T-cell (primary cell): Measurements from ENCODE around the gene NAGPA. TPM values are rescaled to one million over a fixed set of nuclear protein-coding genes. Genes with fewer than 3 reads are reported as not detected.

Experiments used
- ATAC-seq, 4 experiments: fragments of 200-7000 bp in 3 of 4; fragments of 150-1000 bp in 1 of 4; cut with Tn5 transposase; replicated peaks in 1 of 4; 1 replicate in 3 of 4; 2 replicates in 1 of 4; pipeline ENCODE4 v1.10.0; 2021; ENCODE audit warnings: moderate library complexity in 3 of 4, mild to moderate bottlenecking in 2 of 4, moderate number of reproducible peaks in 1 of 4
- CTCF ChIA-PET, 2 donors: fragments of 300-600 bp; sonication (Branson Sonifier 250); formaldehyde crosslinking; loops; one replicate each; lab custom pipeline; 2022; ENCODE audit warnings: antibody characterized with exemption in 2 of 2; lab: Charles Lee
- POLR2A ChIA-PET, 2 donors: fragments of 300-600 bp; sonication (Branson Sonifier 250); formaldehyde crosslinking; loops; one replicate each; lab custom pipeline; 2022; ENCODE audit warnings: antibody characterized with exemption in 2 of 2; lab: Charles Lee
- DNase-seq, 35 experiments: peaks; one replicate each; pipeline versions ENCODE4 v3.0.0 to v3.0.0-alpha.2; 2013 to 2023
- H3K27ac ChIP-seq: one replicate; pipeline ENCODE4 v1.5.1; 2013; ENCODE audit warnings: low read length
- H3K27me3 ChIP-seq, 2 experiments: replicated peaks in 1 of 2; 1 replicate in 1 of 2; 2 replicates in 1 of 2; pipeline versions ENCODE4 v1.6.1 to v1.7.0; 2013; ENCODE audit warnings: low read length in 1 of 2, mixed read lengths in 1 of 2; ENCODE audit not compliant: control insufficient read depth in 2 of 2, insufficient read depth in 2 of 2; ENCODE audit errors: extremely low read depth in 1 of 2
- H3K36me3 ChIP-seq, 2 donors: 1 replicate in 1 of 2; 2 replicates in 1 of 2; pipeline versions ENCODE4 v1.6.1 to v1.7.0; 2013; ENCODE audit warnings: low read length in 1 of 2; ENCODE audit not compliant: control insufficient read depth in 2 of 2, insufficient read depth in 1 of 2; ENCODE audit errors: extremely low read depth in 1 of 2
- H3K4me1 ChIP-seq, 2 experiments: 1 replicate in 1 of 2; 2 replicates in 1 of 2; pipeline versions ENCODE4 v1.6.1 to v1.7.0; 2013; ENCODE audit warnings: low read length in 2 of 2, mixed read lengths in 1 of 2; ENCODE audit not compliant: insufficient read depth in 2 of 2, control insufficient read depth in 1 of 2; ENCODE audit errors: extremely low read depth in 1 of 2
- H3K4me3 ChIP-seq, 2 donors: 1 replicate in 1 of 2; 2 replicates in 1 of 2; pipeline versions ENCODE4 v1.5.1 to v1.7.0; 2013; ENCODE audit warnings: mild to moderate bottlenecking in 2 of 2, low read length in 1 of 2, moderate library complexity in 1 of 2; ENCODE audit not compliant: control insufficient read depth in 1 of 2; ENCODE audit errors: extremely low read depth in 1 of 2
- H3K9me3 ChIP-seq: 2 replicates; pipeline ENCODE4 v1.7.0; 2013
- H3K27ac Mint-ChIP-seq, 2 donors: one replicate each; pipeline ENCODE4 v1.8.0; 2020 to 2021; ENCODE audit warnings: mild to moderate bottlenecking in 2 of 2, mixed read lengths in 2 of 2
- H3K27me3 Mint-ChIP-seq, 2 donors: one replicate each; pipeline ENCODE4 v1.8.0; 2021 to 2022; ENCODE audit warnings: mixed read lengths in 2 of 2
- H3K36me3 Mint-ChIP-seq: one replicate; pipeline ENCODE4 v1.8.0; 2021; ENCODE audit warnings: mixed read lengths
- H3K4me1 Mint-ChIP-seq, 3 donors: one replicate each; pipeline ENCODE4 v1.8.0; 2020 to 2022; ENCODE audit warnings: mixed read lengths in 3 of 3, mild to moderate bottlenecking in 1 of 3
- H3K4me3 Mint-ChIP-seq, 3 donors: one replicate each; pipeline ENCODE4 v1.8.0; 2020 to 2022; ENCODE audit warnings: mild to moderate bottlenecking in 3 of 3, mixed read lengths in 3 of 3, moderate library complexity in 3 of 3
- H3K9me3 Mint-ChIP-seq, 3 donors: one replicate each; pipeline ENCODE4 v1.8.0; 2020 to 2022; ENCODE audit warnings: mixed read lengths in 3 of 3
- WGBS: methylation state at CpG from one replicate; pipeline ENCODE4 v1.1.5; 2013; ENCODE audit warnings: missing lambda C conversion rate; ENCODE audit not compliant: insufficient coverage; 5-methylcytosine and 5-hydroxymethylcytosine counted together
- total RNA-seq, 35 experiments: library from RNA in 6 of 35; stranded (reverse) in 6 of 35; fragments of 120-200 nt in 1 of 35; gene quantifications; one replicate each; pipeline versions ENCODE4 v1.2.1 to v1.2.4 and lab custom pipeline; 2013 to 2026

Gene NAGPA
- total RNA-seq, 5 donors from 2014 or later (not counting 1 experiment from before 2014, with no cell fraction given) = 26.2 to 33.6 (median 29.7) TPM

DNA sequence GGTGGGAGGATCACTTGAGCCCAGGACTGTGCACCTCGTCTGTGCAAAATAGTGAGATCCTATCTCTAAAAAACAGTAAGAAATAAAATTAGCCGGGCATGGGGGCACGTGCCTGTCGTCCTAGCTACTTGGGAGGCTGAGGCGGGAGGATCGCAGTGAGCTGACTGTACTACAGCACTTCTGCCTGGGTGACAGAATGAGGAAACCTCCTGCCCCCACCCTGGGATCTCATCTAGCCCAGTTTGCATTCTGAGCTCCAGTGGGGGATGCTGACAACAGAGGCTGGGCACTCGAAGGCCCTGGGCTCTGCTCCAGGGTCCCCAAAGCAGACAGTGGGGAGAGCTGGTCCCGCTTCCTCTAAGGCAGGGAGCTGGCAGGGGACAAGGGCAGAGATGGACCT, 7.1 kb downstream of the NAGPA start:
- CTCF ChIA-PET = no interaction called here
- POLR2A ChIA-PET = no interaction called here
- Histone ChIP-seq H3K36me3 (peaks cover 4 to 17% of the 10 kb centered on the region in 2 donors), H3K9me3 (no peaks in the 10 kb centered on the region), H3K4me1 (no peaks in the 10 kb centered on the region), H3K27ac (no peak overlapping the region), H3K4me3 (no peak overlapping the region), H3K27me3 (no peaks in the 10 kb centered on the region)
- ATAC-seq (no peak), DNase-seq (no peak)
- H3K4me3 Mint-ChIP-seq = no peak overlapping the region
- H3K27ac Mint-ChIP-seq = no peak overlapping the region
- WGBS = 97% methylated on average over 5 of the region's 8 CpGs
- H3K4me1 Mint-ChIP-seq = no peaks in the 10 kb centered on the region
- H3K36me3 Mint-ChIP-seq = peaks cover 22% of the 10 kb centered on the region
- peaks cover 0 to 2% of the 10 kb centered on the region in 2 donors for H3K27me3 Mint-ChIP-seq
- no peaks in the 10 kb centered on the region for H3K9me3 Mint-ChIP-seq

DNA sequence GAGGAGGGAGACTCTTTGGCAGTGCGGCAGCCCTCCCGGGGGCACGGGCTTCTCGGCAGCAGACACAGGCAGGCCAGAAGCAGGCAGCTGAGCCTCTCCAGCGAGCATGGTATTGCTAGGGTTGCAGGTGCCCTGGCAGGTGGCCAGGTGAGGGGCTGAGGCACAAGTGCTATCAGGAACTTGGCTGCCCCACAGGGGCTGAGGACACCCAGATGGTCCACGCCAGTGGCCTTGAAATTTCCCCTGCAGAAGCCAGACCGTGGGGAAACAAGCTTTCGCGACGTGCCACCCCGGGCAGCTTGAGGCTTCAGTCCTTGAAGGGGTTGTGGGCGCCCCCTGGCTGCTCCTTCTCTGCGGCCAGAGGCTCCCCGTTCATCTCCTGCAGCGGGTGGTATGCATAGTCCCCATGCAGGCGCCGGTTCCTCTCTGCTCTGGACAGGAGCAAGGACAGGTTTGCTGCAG, 8.5 kb downstream of the NAGPA start:
- POLR2A ChIA-PET = no interaction called here
- Mint-ChIP-seq H3K27ac (no peak overlapping the region), H3K9me3 (no peaks in the 10 kb centered on the region), H3K36me3 (peaks cover 17% of the 10 kb centered on the region), H3K4me3 (no peak overlapping the region), H3K27me3 (peaks cover 0 to 2% of the 10 kb centered on the region in 2 donors), H3K4me1 (no peaks in the 10 kb centered on the region)
- Histone ChIP-seq H3K27me3 (peaks cover 0 to 4% of the 10 kb centered on the region in 2 experiments), H3K36me3 (peaks cover 4 to 17% of the 10 kb centered on the region in 2 donors), H3K4me1 (no peaks in the 10 kb centered on the region), H3K9me3 (no peaks in the 10 kb centered on the region), H3K27ac (no peak overlapping the region), H3K4me3 (no peak overlapping the region)
- WGBS = 80% methylated on average over 17 of the region's 17 CpGs
- CTCF ChIA-PET = no interaction called here
- ATAC-seq (no peak), DNase-seq (peak in 2 of 35 experiments; percentile 4 to 8)

DNA sequence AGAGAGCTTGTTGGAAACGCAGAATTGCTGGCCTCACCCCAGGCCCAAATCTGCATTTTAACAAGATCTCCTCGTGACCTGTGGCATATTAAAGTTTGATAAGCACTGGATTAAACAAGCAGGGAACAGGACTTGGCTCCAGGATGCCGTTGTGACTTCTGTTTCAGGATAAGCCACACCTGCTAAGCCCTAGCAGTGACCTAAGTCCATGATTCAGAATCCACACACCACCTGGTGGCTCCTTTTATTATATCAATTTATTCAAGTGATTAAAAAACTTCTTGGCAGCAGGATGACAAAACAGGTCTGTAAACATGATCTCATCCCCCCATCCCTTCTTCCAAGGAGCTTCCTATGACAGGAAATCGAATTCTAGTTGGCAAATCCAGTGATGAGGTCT, 9.1 kb downstream of the NAGPA start:
- ChIA-PET POLR2A (interaction anchor here in 1 of 2 donors (0.6 kb wide), 1 partner anchor 413 kb away, joined by 8 read pairs; no protein-coding TSS in a partner anchor), CTCF (no interaction called here)
- WGBS = 58% methylated on average over 2 of the region's 4 CpGs
- no peaks in the 10 kb centered on the region for H3K4me1 Mint-ChIP-seq
- H3K9me3 Mint-ChIP-seq = no peaks in the 10 kb centered on the region
- Histone ChIP-seq H3K4me3 (no peak overlapping the region), H3K9me3 (no peaks in the 10 kb centered on the region), H3K27ac (no peak overlapping the region), H3K27me3 (peaks cover 0 to 6% of the 10 kb centered on the region in 2 experiments), H3K4me1 (no peaks in the 10 kb centered on the region), H3K36me3 (peaks cover 4 to 17% of the 10 kb centered on the region in 2 donors)
- H3K27me3 Mint-ChIP-seq = peaks cover 0 to 2% of the 10 kb centered on the region in 2 donors
- no peak for DNase-seq
- ATAC-seq = no peak
- H3K4me3 Mint-ChIP-seq = no peak overlapping the region
- no peak overlapping the region for H3K27ac Mint-ChIP-seq
- H3K36me3 Mint-ChIP-seq = peaks cover 14% of the 10 kb centered on the region

DNA sequence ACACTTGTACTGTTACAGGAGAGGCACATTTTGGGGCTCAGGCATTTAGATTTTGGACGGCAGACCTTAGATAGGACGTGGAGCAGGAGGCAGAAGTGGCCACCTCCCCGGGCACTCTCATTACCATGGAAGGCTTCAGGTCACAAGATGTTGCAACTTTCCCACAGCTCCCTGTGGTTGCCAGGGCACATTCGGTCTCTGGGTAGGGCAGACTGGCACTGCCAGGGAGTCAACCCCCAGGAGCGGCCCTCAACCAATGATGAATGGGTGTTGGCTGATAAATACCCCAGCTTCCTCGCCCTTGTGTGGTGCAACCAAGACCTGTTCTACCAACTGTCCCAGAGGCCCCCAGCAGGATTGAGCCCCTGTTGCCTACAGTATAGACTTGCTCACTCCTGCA, 11.2 kb downstream of the NAGPA start:
- H3K27ac ChIP-seq = no peak overlapping the region
- H3K36me3 ChIP-seq = peaks cover 4 to 6% of the 10 kb centered on the region in 2 donors
- Mint-ChIP-seq H3K9me3 (no peaks in the 10 kb centered on the region), H3K27ac (no peak overlapping the region), H3K36me3 (peaks cover 6% of the 10 kb centered on the region), H3K27me3 (peaks cover 0 to 2% of the 10 kb centered on the region in 2 donors), H3K4me1 (no peaks in the 10 kb centered on the region), H3K4me3 (no peak overlapping the region)
- DNase-seq = no peak
- H3K9me3 ChIP-seq = no peaks in the 10 kb centered on the region
- H3K27me3 ChIP-seq = peaks cover 0 to 7% of the 10 kb centered on the region in 2 experiments
- no peak overlapping the region for H3K4me3 ChIP-seq
- 79% methylated on average over 6 of the region's 6 CpGs for WGBS
- H3K4me1 ChIP-seq = no peaks in the 10 kb centered on the region
- ATAC-seq = no peak
- ChIA-PET POLR2A (no interaction called here), CTCF (no interaction called here)

DNA sequence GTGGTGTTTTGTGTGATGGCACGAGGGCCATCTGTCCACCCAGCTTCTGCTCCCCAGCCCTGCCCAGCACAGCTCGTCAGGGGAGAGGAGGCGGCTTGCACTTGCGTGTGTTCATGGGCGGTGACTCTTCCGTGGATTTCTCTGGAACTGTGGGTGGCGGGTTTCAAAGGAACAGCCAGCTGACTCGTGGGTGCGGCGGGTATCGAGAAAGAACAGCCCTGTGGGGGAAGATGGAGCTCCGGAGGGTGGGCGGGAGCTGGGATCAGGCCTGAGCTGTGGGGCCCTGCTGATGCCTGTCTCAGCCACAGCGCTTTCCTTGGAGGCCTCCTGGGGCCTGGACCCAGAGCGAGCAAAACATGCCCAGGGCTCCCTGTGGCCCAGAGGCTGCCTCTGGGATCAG, 13.2 kb downstream of the NAGPA start:
- Histone ChIP-seq H3K27ac (no peak overlapping the region), H3K27me3 (peaks cover 0 to 20% of the 10 kb centered on the region in 2 experiments), H3K4me3 (no peak overlapping the region), H3K36me3 (no peaks in the 10 kb centered on the region), H3K4me1 (no peaks in the 10 kb centered on the region), H3K9me3 (no peaks in the 10 kb centered on the region)
- ChIA-PET CTCF (no interaction called here), POLR2A (no interaction called here)
- Mint-ChIP-seq H3K4me1 (no peaks in the 10 kb centered on the region), H3K27me3 (peaks cover 0 to 4% of the 10 kb centered on the region in 2 donors), H3K27ac (no peak overlapping the region), H3K4me3 (no peak overlapping the region), H3K36me3 (peaks cover 4% of the 10 kb centered on the region), H3K9me3 (no peaks in the 10 kb centered on the region)
- ATAC-seq (no peak), DNase-seq (no peak)
- 77% methylated on average over 9 of the region's 15 CpGs for WGBS

DNA sequence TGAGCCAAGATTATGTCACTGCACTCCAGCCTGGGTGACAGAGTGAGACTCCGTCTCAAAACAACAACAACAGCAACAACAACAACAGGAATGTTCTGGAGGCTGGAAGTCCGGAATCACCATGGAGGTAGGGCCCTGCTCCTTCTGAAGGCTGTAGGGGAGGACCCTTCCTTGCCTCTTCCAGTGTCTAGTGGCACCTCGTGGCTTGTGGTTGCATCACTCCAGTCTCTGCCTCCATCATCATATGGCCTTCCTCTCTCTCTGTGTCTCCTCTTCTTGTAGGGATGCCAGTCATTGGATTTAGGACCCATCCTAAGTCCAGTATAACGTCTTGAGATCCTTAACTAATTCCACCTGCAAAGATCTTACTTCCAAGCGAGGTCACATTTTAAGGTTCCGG, 14.0 kb downstream of the NAGPA start:
- Mint-ChIP-seq H3K27ac (no peak overlapping the region), H3K27me3 (peaks cover 0 to 4% of the 10 kb centered on the region in 2 donors), H3K4me3 (no peak overlapping the region), H3K36me3 (peaks cover 3% of the 10 kb centered on the region), H3K9me3 (no peaks in the 10 kb centered on the region), H3K4me1 (no peaks in the 10 kb centered on the region)
- ChIA-PET POLR2A (no interaction called here), CTCF (no interaction called here)
- no peak overlapping the region for H3K4me3 ChIP-seq
- H3K27me3 ChIP-seq = peaks cover 0 to 24% of the 10 kb centered on the region in 2 experiments
- no peaks in the 10 kb centered on the region for H3K4me1 ChIP-seq
- H3K9me3 ChIP-seq = no peaks in the 10 kb centered on the region
- H3K27ac ChIP-seq = no peak overlapping the region
- no peak for DNase-seq
- ATAC-seq = no peak
- WGBS = 80% methylated on average over 3 of the region's 6 CpGs
- no peaks in the 10 kb centered on the region for H3K36me3 ChIP-seq

DNA sequence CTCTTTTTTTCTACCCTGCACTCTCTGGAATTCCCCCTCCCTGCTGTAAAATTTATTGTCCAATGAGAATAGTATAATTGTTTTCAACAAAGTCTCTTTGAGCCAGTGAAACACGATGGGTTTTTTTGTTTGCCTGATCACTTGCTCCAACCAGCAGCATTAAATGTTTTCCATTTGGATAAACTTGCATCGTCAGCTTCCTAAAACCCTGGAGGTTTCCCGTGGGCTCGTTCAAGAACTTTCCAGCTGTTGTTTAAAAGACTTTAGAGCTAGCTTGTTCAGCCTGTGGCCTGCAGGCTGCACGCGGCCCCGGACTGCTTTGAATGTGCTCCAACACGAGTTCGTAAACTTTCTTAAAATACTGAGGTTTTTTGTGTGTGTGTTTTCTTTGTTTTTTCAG, 14.9 kb downstream of the NAGPA start:
- DNase-seq (no peak), ATAC-seq (no peak)
- H3K9me3 Mint-ChIP-seq = no peaks in the 10 kb centered on the region
- Histone ChIP-seq H3K27me3 (peaks cover 0 to 29% of the 10 kb centered on the region in 2 experiments), H3K9me3 (no peaks in the 10 kb centered on the region), H3K36me3 (no peaks in the 10 kb centered on the region), H3K4me1 (no peaks in the 10 kb centered on the region), H3K4me3 (no peak overlapping the region), H3K27ac (no peak overlapping the region)
- ChIA-PET CTCF (no interaction called here), POLR2A (no interaction called here)
- no peak overlapping the region for H3K4me3 Mint-ChIP-seq
- WGBS = 73% methylated on average over 4 of the region's 9 CpGs
- no peaks in the 10 kb centered on the region for H3K4me1 Mint-ChIP-seq
- peaks cover 0 to 4% of the 10 kb centered on the region in 2 donors for H3K27me3 Mint-ChIP-seq
- H3K36me3 Mint-ChIP-seq = no peaks in the 10 kb centered on the region
- no peak overlapping the region for H3K27ac Mint-ChIP-seq
